WTC11 (cell line): ENCODE measurements around the gene MREG.

Source experiments
- ATF1 ChIP-seq: sonication (generic); formaldehyde crosslinking; IDR thresholded peaks from 2 replicates; pipeline ENCODE4 v1.8.1; 2023; ENCODE audit warnings: mild to moderate bottlenecking, moderate library complexity, missing genetic modification reagents
- PREB ChIP-seq: sonication (generic); formaldehyde crosslinking; IDR thresholded peaks from 2 replicates; pipeline ENCODE4 v1.8.1; 2022; ENCODE audit warnings: mild to moderate bottlenecking, missing genetic modification reagents, moderate library complexity, borderline replicate concordance
- TF ChIP-seq, protein P1 (sequence below): fragments of 200-600 bp; IDR thresholded peaks from 2 replicates; pipeline ENCODE4 v1.8.0; 2022; ENCODE audit warnings: antibody characterized with exemption

- TF ChIP-seq PREB: no peak
- TF ChIP-seq ATF1: no peak
- TF ChIP-seq, protein P1, sequence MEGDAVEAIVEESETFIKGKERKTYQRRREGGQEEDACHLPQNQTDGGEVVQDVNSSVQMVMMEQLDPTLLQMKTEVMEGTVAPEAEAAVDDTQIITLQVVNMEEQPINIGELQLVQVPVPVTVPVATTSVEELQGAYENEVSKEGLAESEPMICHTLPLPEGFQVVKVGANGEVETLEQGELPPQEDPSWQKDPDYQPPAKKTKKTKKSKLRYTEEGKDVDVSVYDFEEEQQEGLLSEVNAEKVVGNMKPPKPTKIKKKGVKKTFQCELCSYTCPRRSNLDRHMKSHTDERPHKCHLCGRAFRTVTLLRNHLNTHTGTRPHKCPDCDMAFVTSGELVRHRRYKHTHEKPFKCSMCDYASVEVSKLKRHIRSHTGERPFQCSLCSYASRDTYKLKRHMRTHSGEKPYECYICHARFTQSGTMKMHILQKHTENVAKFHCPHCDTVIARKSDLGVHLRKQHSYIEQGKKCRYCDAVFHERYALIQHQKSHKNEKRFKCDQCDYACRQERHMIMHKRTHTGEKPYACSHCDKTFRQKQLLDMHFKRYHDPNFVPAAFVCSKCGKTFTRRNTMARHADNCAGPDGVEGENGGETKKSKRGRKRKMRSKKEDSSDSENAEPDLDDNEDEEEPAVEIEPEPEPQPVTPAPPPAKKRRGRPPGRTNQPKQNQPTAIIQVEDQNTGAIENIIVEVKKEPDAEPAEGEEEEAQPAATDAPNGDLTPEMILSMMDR: no peak
Measured at GRCh38 chr2:215928086-215928485, 85.3 kb downstream of the MREG start.
